IMR-90 (cell line): Measurements from ENCODE around the gene KRT77. TPM values are rescaled to one million over a fixed set of nuclear protein-coding genes. Genes with fewer than 3 reads are reported as not detected.

ENCODE experiments used
- ATAC-seq: fragments of 200-7000 bp; cut with Tn5 transposase; 2 replicates; pipeline ENCODE4 v1.9.1; 2020; ENCODE audit warnings: low read depth, mild to moderate bottlenecking, moderate library complexity
- BruUV-seq: library from RNA; stranded (reverse); fragments of 400-500 nt; replicated peaks from 2 replicates; lab custom pipeline; 2021; lab: Mats Ljungman, UMichigan
- CTCF ChIA-PET: fragments of 300-600 bp; formaldehyde crosslinking; extraction: SDS; loops from one replicate; lab custom pipeline; 2021; ENCODE audit warnings: antibody characterized with exemption; lab: Yijun Ruan, JAX
- POLR2A ChIA-PET: fragments of 300-600 bp; sonication (Branson Sonifier 250); formaldehyde crosslinking; loops from one replicate; lab custom pipeline; 2022; ENCODE audit warnings: antibody characterized with exemption; ENCODE audit not compliant: unreplicated experiment; lab: Charles Lee
- DNase-seq: peaks from one replicate; pipeline ENCODE4 v3.0.0; 2013
- H2AFZ ChIP-seq: replicated peaks from 2 replicates; pipeline ENCODE3; 2013; ENCODE audit warnings: low read length, mild to moderate bottlenecking; ENCODE audit not compliant: poor library complexity
- H2AK5ac ChIP-seq: 2 replicates; pipeline ENCODE4 v1.6.1; 2013; ENCODE audit warnings: low read depth, low read length, inconsistent platforms
- H2AK9ac ChIP-seq: replicated peaks from 2 replicates; pipeline ENCODE3; 2013; ENCODE audit warnings: mild to moderate bottlenecking, low read depth, low read length, moderate library complexity; ENCODE audit not compliant: poor library complexity
- H2BK120ac ChIP-seq: 2 replicates; pipeline ENCODE4 v1.6.1; 2013; ENCODE audit warnings: low read depth, low read length, inconsistent platforms
- H2BK15ac ChIP-seq: 3 replicates; pipeline ENCODE4 v1.6.1; 2013; ENCODE audit warnings: low read depth, low read length, inconsistent platforms
- H2BK20ac ChIP-seq: 2 replicates; pipeline ENCODE4 v1.6.1; 2013; ENCODE audit warnings: low read depth, mild to moderate bottlenecking, inconsistent platforms, low read length, moderate library complexity
- H2BK5ac ChIP-seq: 2 replicates; pipeline ENCODE4 v1.6.1; 2013; ENCODE audit warnings: mild to moderate bottlenecking, low read depth, low read length, inconsistent platforms; ENCODE audit not compliant: poor library complexity, severe bottlenecking
- H3K14ac ChIP-seq: replicated peaks from 2 replicates; pipeline ENCODE4 v1.6.1; 2013; ENCODE audit warnings: low read depth, low read length, inconsistent platforms
- H3K18ac ChIP-seq: 2 replicates; pipeline ENCODE4 v1.6.1; 2013; ENCODE audit warnings: low read depth, low read length, control low read depth
- H3K23ac ChIP-seq: 2 replicates; pipeline ENCODE4 v1.6.1; 2013; ENCODE audit warnings: low read depth, low read length, inconsistent platforms
- H3K27ac ChIP-seq: 2 replicates; pipeline ENCODE4 v1.5.1; 2013; ENCODE audit warnings: mild to moderate bottlenecking, control low read depth, low read length; ENCODE audit not compliant: insufficient read depth
- H3K27me3 ChIP-seq: 2 replicates; pipeline ENCODE4 v1.6.1; 2013; ENCODE audit warnings: low read length; ENCODE audit not compliant: control insufficient read depth, insufficient read depth
- H3K36me3 ChIP-seq: 2 replicates; pipeline ENCODE4 v1.6.1; 2013; ENCODE audit warnings: low read length, mixed read lengths; ENCODE audit not compliant: control insufficient read depth, insufficient read depth
- H3K4ac ChIP-seq: 2 replicates; pipeline ENCODE4 v1.6.1; 2013; ENCODE audit warnings: low read depth, low read length, inconsistent platforms
- H3K4me1 ChIP-seq: 2 replicates; pipeline ENCODE4 v1.6.1; 2013; ENCODE audit warnings: low read length, mixed read lengths; ENCODE audit not compliant: control insufficient read depth, insufficient read depth
- H3K4me2 ChIP-seq: 2 replicates; pipeline ENCODE4 v1.6.1; 2013; ENCODE audit warnings: low read depth, mild to moderate bottlenecking, control low read depth, low read length, moderate library complexity
- H3K4me3 ChIP-seq: 2 replicates; pipeline ENCODE4 v1.5.1; 2013; ENCODE audit warnings: low read depth, mild to moderate bottlenecking, control low read depth, low read length, moderate library complexity; ENCODE audit not compliant: insufficient read depth
- H3K56ac ChIP-seq: 2 replicates; pipeline ENCODE4 v1.6.1; 2013; ENCODE audit warnings: low read length, inconsistent platforms; ENCODE audit not compliant: insufficient read depth; ENCODE audit errors: extremely low read depth
- H3K79me1 ChIP-seq, 2 experiments: 2 replicates each; pipeline ENCODE4 v1.6.1; 2013; ENCODE audit warnings: low read length in 2 of 2, inconsistent platforms in 1 of 2, low read depth in 1 of 2
- H3K9ac ChIP-seq: 2 replicates; pipeline ENCODE4 v1.6.1; 2013; ENCODE audit warnings: low read depth, low read length, control low read depth
- H3K9me1 ChIP-seq: 2 replicates; pipeline ENCODE4 v1.6.1; 2013; ENCODE audit warnings: low read length, inconsistent platforms; ENCODE audit not compliant: insufficient read depth
- H3K9me3 ChIP-seq: 2 replicates; pipeline ENCODE4 v1.6.1; 2013; ENCODE audit warnings: low read length; ENCODE audit not compliant: control insufficient read depth, insufficient read depth
- H4K20me1 ChIP-seq: 2 replicates; pipeline ENCODE4 v1.6.1; 2013; ENCODE audit warnings: low read length, inconsistent platforms; ENCODE audit not compliant: insufficient read depth
- H4K5ac ChIP-seq: 2 replicates; pipeline ENCODE4 v1.6.1; 2013; ENCODE audit warnings: mild to moderate bottlenecking, low read depth, low read length, control low read depth
- H4K8ac ChIP-seq, 2 experiments: 2 replicates each; pipeline ENCODE4 v1.6.1; 2013; ENCODE audit warnings: low read depth in 2 of 2, low read length in 2 of 2, control low read depth in 1 of 2, inconsistent platforms in 1 of 2
- H4K91ac ChIP-seq: 2 replicates; pipeline ENCODE4 v1.6.1; 2013; ENCODE audit warnings: low read depth, low read length, inconsistent platforms; ENCODE audit not compliant: insufficient read depth
- BHLHE40 ChIP-seq: fragments of 150-350 bp; IDR thresholded peaks from 2 replicates; pipeline ENCODE4 v1.6.1; 2016; ENCODE audit warnings: mild to moderate bottlenecking, low read depth, low read length
- CEBPB ChIP-seq: IDR thresholded peaks from 2 replicates; pipeline ENCODE4 v1.6.1; 2012; ENCODE audit warnings: low read depth, low read length, improper control_type of control experiment
- CHD1 ChIP-seq: IDR thresholded peaks from 2 replicates; pipeline ENCODE4 v1.6.1; 2012; ENCODE audit warnings: low read depth, low read length, improper control_type of control experiment
- CTCF ChIP-seq: conservative IDR thresholded peaks from 2 replicates; pipeline ENCODE4 v1.5.1; 2012; ENCODE audit warnings: mild to moderate bottlenecking, low read depth, low read length, improper control_type of control experiment
- ELK1 ChIP-seq: fragments of 150-350 bp; IDR thresholded peaks from 2 replicates; pipeline ENCODE4 v1.6.1; 2016; ENCODE audit warnings: low read depth, mild to moderate bottlenecking, low read length, moderate library complexity, borderline replicate concordance
- FOS ChIP-seq: fragments of 150-350 bp; IDR thresholded peaks from 2 replicates; pipeline ENCODE4 v1.6.1; 2016; ENCODE audit warnings: low read depth, low read length
- MAFK ChIP-seq: IDR thresholded peaks from 2 replicates; pipeline ENCODE4 v1.6.1; 2012; ENCODE audit warnings: low read depth, low read length, improper control_type of control experiment
- MAZ ChIP-seq: IDR thresholded peaks from 2 replicates; pipeline ENCODE4 v1.6.1; 2012; ENCODE audit warnings: low read depth, mild to moderate bottlenecking, low read length, improper control_type of control experiment, moderate library complexity, borderline replicate concordance
- MXI1 ChIP-seq: IDR thresholded peaks from 2 replicates; pipeline ENCODE4 v1.6.1; 2012; ENCODE audit warnings: low read depth, mild to moderate bottlenecking, low read length, moderate library complexity, borderline replicate concordance
- NFE2L2 ChIP-seq: fragments of 150-350 bp; IDR thresholded peaks from 2 replicates; pipeline ENCODE4 v1.6.1; 2016; ENCODE audit warnings: low read depth, mild to moderate bottlenecking, low read length
- POLR2A ChIP-seq: IDR thresholded peaks from 2 replicates; pipeline ENCODE4 v1.6.1; 2012; ENCODE audit warnings: mild to moderate bottlenecking, low read depth, low read length
- RAD21 ChIP-seq: IDR thresholded peaks from 2 replicates; pipeline ENCODE4 v1.6.1; 2012; ENCODE audit warnings: low read length, improper control_type of control experiment
- RCOR1 ChIP-seq: IDR thresholded peaks from 2 replicates; pipeline ENCODE4 v1.6.1; 2012; ENCODE audit warnings: mild to moderate bottlenecking, low read length, improper control_type of control experiment; ENCODE audit not compliant: insufficient replicate concordance
- RFX5 ChIP-seq: IDR thresholded peaks from 2 replicates; pipeline ENCODE4 v1.8.0; 2012; ENCODE audit warnings: low read depth, mild to moderate bottlenecking, low read length, moderate library complexity
- SMC3 ChIP-seq: fragments of 150-350 bp; IDR thresholded peaks from 2 replicates; pipeline ENCODE4 v1.6.1; 2016; ENCODE audit warnings: low read depth, mild to moderate bottlenecking, antibody characterized with exemption, low read length, moderate library complexity
- USF2 ChIP-seq: fragments of 150-350 bp; IDR thresholded peaks from 2 replicates; pipeline ENCODE4 v1.6.1; 2017; ENCODE audit warnings: mild to moderate bottlenecking, antibody characterized with exemption, low read length, low read depth
- WGBS, 2 experiments: methylation state at CpG; one replicate each; pipeline versions ENCODE4 v1.1.5 to v1.1.7; 2013; ENCODE audit warnings: missing lambda C conversion rate in 2 of 2; ENCODE audit not compliant: insufficient read length in 1 of 2; ENCODE audit errors: extremely low coverage in 2 of 2; 5-methylcytosine and 5-hydroxymethylcytosine counted together
- dilution Hi-C: fragments of 300-500 bp; cut with HindIII; formaldehyde crosslinking; loops from one replicate; pipeline ENCODE4 v1.14.3; 2018; ENCODE audit warnings: low sequenced_read_pairs; ENCODE audit not compliant: unreplicated experiment
- in situ Hi-C: fragments of 300-500 bp; cut with MboI; formaldehyde crosslinking; loops from 3 replicates; pipeline ENCODE4 v1.14.3; 2019; ENCODE audit warnings: low sequenced_read_pairs, inconsistent platforms, mixed read lengths
- intact Hi-C: fragments of 100-400 bp; cut with micrococcal nuclease; formaldehyde crosslinking; loops from 2 replicates; pipeline ENCODE4 v1.10.0; 2022
- polyA plus RNA-seq, 3 experiments: library from polyadenylated mRNA; depleted of rRNA; stranded (reverse); fragments of >200 nt; gene quantifications; 2 replicates each; pipeline ENCODE4 v1.2.3, GENCODE V29; 2012; ENCODE audit warnings: low replicate concordance in 1 of 3
- total RNA-seq: library from RNA; depleted of rRNA; stranded (reverse); fragments of >200 nt; gene quantifications from 2 replicates; pipeline ENCODE4 v1.2.3, GENCODE V29; 2012

KRT77 gene
- total and polyA plus RNA-seq, 2 of the 4 experiments (the other 2 are of a cell fraction) = not detected

DNA sequence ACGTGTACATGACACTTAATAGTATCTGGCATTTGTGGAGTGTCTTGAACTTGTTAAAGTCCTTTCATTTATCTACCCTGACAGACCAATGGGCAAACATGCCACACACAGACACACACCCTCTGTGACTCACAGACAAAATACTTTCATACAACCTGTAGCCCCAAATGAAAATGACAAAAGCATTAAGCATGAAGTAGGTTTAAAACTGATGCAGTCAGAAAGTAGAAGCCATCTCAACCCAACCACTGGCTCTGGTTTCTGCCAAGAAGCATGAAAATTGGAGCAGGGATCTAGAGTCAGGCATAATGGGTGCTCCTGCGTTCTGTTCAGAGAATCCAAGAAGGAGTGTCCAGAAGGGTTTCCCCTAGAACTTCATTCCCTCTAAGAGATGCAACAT, 23.1 kb upstream of the KRT77 start:
- H3K27ac ChIP-seq = no peak overlapping the region
- H3K9me1 ChIP-seq = no peaks in the 10 kb centered on the region
- no peak overlapping the region for H2BK120ac ChIP-seq
- ChIA-PET CTCF (no interaction called here), POLR2A (no interaction called here)
- H3K56ac ChIP-seq = no peak overlapping the region
- H2BK5ac ChIP-seq = no peak overlapping the region
- no peak overlapping the region for H4K91ac ChIP-seq
- ATAC-seq = no peak
- H2AK9ac ChIP-seq = no peak overlapping the region
- H3K14ac ChIP-seq = no peak overlapping the region
- in situ Hi-C loops (no loop called here), dilution Hi-C loops (no loop called here), intact Hi-C loops (loop anchor here (10.0 kb wide), 1 partner anchor 138 kb away; no protein-coding TSS in a partner anchor)
- H3K9me3 ChIP-seq = no peaks in the 10 kb centered on the region
- no peak overlapping the region for H3K4me3 ChIP-seq
- H3K27me3 ChIP-seq = peaks cover 6% of the 10 kb centered on the region
- no peak overlapping the region for H3K4me2 ChIP-seq
- H3K9ac ChIP-seq = no peak overlapping the region
- no peak for TF ChIP-seq POLR2A
- no peak for TF ChIP-seq MXI1
- no peak for TF ChIP-seq ELK1
- no peak for TF ChIP-seq RFX5
- no peak for TF ChIP-seq USF2
- TF ChIP-seq NFE2L2 = no peak
- TF ChIP-seq RAD21 = no peak
- no peak for TF ChIP-seq CTCF
- TF ChIP-seq MAFK = no peak
- TF ChIP-seq CEBPB = no peak
- no peak for TF ChIP-seq FOS
- TF ChIP-seq CHD1 = no peak
- no peak for TF ChIP-seq MAZ
- no peak for TF ChIP-seq SMC3
- no peak for TF ChIP-seq RCOR1
- TF ChIP-seq BHLHE40 = no peak
- no peaks in the 10 kb centered on the region for H3K79me1 ChIP-seq
- WGBS, 2 experiments = no CpG with 5 or more reads among the region's 2 CpGs
- no TSS peak for BruUV-seq
- H3K23ac ChIP-seq = no peak overlapping the region
- no peak for DNase-seq
- H3K4me1 ChIP-seq = no peaks in the 10 kb centered on the region
- no peak overlapping the region for H4K5ac ChIP-seq
- H4K8ac ChIP-seq = no peak overlapping the region
- H3K4ac ChIP-seq = no peak overlapping the region
- H3K36me3 ChIP-seq = no peaks in the 10 kb centered on the region
- H4K20me1 ChIP-seq = no peaks in the 10 kb centered on the region
- H2AFZ ChIP-seq = no peak overlapping the region
- H2BK20ac ChIP-seq = no peak overlapping the region
- H2AK5ac ChIP-seq = no peak overlapping the region
- H3K18ac ChIP-seq = no peak overlapping the region
- H2BK15ac ChIP-seq = no peak overlapping the region
